Measurements from ENCODE around the gene JMJD7.

JMJD7 gene

GRCh38 chr15:41801185-41801584 is 26.7 kb upstream of the JMJD7 start:
- no peak for TF ChIP-seq CTCF (IDR thresholded peaks at IDR 0.05; ENCODE audit: low read depth, low read length)
- DNase-seq (ENCODE audit: extremely low read depth, low read depth) = no peak

GRCh38 chr15:41801850-41802455 is 25.9 kb upstream of the JMJD7 start:
- no peak for DNase-seq (ENCODE audit: extremely low read depth, low read depth)
- TF ChIP-seq CTCF (IDR thresholded peaks at IDR 0.05; ENCODE audit: low read depth, low read length) = no peak

GRCh38 chr15:41804361-41804760 is 23.5 kb upstream of the JMJD7 start:
- TF ChIP-seq CTCF (IDR thresholded peaks at IDR 0.05; ENCODE audit: low read depth, low read length) = no peak
- no peak for DNase-seq (ENCODE audit: extremely low read depth, low read depth)

GRCh38 chr15:41804916-41805666 is 22.8 kb upstream of the JMJD7 start:
- no peak for TF ChIP-seq CTCF (IDR thresholded peaks at IDR 0.05; ENCODE audit: low read depth, low read length)
- no peak for DNase-seq (ENCODE audit: extremely low read depth, low read depth)

- TF ChIP-seq CTCF (IDR thresholded peaks at IDR 0.05; ENCODE audit: low read depth, low read length) = no peak
Observed at GRCh38 chr15:41805711-41806110, 22.2 kb upstream of the JMJD7 start.

GRCh38 chr15:41806291-41807181 is 21.4 kb upstream of the JMJD7 start:
- no peak for DNase-seq (ENCODE audit: extremely low read depth, low read depth)
- no peak for TF ChIP-seq CTCF (IDR thresholded peaks at IDR 0.05; ENCODE audit: low read depth, low read length)

More at GRCh38 chr15:41805711-41806110, 22.2 kb upstream of the JMJD7 start:
- DNase-seq (ENCODE audit: extremely low read depth, low read depth) = no peak

Measured in AG09319 (cell line).